ENCODE data around the gene BCL6.

Gene BCL6

DNA sequence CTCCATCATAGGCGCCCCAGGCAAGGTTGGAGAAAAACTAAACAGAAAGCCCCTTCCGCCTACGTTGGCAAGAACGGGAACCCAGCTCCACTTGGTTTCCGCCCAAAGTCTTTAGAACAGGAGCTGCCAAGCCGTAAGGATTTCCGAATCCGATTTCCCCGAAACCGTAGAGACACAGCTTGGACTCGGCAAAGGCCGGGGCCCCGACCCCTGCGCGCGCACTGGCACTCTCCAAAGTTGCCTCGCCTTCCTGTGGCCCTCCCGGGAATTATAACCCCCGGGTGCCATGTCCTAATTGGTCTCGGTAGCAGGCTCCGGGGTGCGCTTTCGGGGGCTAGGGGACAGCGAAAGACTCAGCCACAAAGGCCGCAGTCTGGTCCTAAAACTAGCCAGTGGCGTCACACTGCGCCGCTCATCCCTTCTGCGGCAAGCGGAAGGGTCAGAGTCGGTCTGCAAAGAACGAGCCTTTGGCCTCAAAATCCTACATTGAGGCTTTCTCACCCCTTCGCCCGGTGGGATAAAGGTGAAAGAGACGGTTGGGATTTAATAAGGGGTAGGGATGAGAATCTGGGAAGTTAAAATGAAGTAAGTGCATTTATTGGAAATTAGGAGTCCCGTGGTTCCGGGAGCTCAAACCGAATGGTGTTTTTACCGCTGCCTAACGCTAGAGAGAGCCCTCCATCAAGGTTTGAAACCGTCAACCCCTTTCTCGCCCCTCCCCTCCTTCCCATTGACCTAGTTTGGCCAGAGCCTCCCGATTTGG, 6.8 kb downstream of the BCL6 start:
- Histone ChIP-seq H2AFZ (ENCODE audit: low read length) (no peak overlapping the region), H3F3A (ENCODE audit: insufficient read depth, low read length) (peaks cover 6% of the 10 kb centered on the region; the same call in 1 of the 2 replicates), H3K9ac (ENCODE audit: low read length) (peak overlapping the region; percentile 82), H3K36me3 (ENCODE audit: insufficient read depth, low read length) (peaks cover 98% of the 10 kb centered on the region), H3K27ac (ENCODE audit: low read depth, low read length, poor library complexity, severe bottlenecking) (peak overlapping the region; percentile 93), H3K9me2 (ENCODE audit: low read depth, low read length) (no peaks in the 10 kb centered on the region), H3K27me3 (ENCODE audit: insufficient read depth, low read length) (no peaks in the 10 kb centered on the region), H3K79me2 (ENCODE audit: insufficient read depth, low read length) (peaks cover 94% of the 10 kb centered on the region), H3K4me1 (ENCODE audit: insufficient read depth, low read length, severe bottlenecking) (peaks cover 94% of the 10 kb centered on the region), H3K4me2 (ENCODE audit: low read length) (peak overlapping the region; percentile 83), H4K20me1 (ENCODE audit: insufficient read depth, low read length) (no peaks in the 10 kb centered on the region), H3K4me3 (ENCODE audit: low read depth, low read length, poor library complexity, severe bottlenecking) (peak overlapping the region; percentile 77), H3K9me3 (ENCODE audit: low read length) (no peaks in the 10 kb centered on the region)
- TF ChIP-seq, protein P1, sequence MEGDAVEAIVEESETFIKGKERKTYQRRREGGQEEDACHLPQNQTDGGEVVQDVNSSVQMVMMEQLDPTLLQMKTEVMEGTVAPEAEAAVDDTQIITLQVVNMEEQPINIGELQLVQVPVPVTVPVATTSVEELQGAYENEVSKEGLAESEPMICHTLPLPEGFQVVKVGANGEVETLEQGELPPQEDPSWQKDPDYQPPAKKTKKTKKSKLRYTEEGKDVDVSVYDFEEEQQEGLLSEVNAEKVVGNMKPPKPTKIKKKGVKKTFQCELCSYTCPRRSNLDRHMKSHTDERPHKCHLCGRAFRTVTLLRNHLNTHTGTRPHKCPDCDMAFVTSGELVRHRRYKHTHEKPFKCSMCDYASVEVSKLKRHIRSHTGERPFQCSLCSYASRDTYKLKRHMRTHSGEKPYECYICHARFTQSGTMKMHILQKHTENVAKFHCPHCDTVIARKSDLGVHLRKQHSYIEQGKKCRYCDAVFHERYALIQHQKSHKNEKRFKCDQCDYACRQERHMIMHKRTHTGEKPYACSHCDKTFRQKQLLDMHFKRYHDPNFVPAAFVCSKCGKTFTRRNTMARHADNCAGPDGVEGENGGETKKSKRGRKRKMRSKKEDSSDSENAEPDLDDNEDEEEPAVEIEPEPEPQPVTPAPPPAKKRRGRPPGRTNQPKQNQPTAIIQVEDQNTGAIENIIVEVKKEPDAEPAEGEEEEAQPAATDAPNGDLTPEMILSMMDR (IDR thresholded peaks at IDR 0.05; ENCODE audit: low read length), result peak; percentile 76
- no peak for TF ChIP-seq EZH2 (IDR thresholded peaks at IDR 0.05; ENCODE audit: borderline replicate concordance, low read length)

DNA sequence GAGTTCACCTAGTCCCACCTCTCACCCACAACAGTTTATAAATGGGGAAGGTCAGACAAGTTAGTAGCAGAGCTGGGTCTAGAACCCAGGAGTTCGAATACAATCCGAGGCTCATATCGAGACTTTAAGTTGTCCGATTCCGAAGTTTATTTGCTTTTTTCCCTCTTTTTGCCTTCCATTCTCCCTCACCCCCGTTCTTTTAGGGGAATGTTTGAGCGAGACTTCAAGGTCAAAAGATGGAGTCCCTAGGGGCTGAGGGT, 7.3 kb downstream of the BCL6 start:
- no peaks in the 10 kb centered on the region for H3K27me3 ChIP-seq (ENCODE audit: insufficient read depth, low read length)
- no peak overlapping the region for H2AFZ ChIP-seq (ENCODE audit: low read length)
- peak overlapping the region; percentile 83 for H3K4me2 ChIP-seq (ENCODE audit: low read length)
- H3K36me3 ChIP-seq (ENCODE audit: insufficient read depth, low read length), result peaks cover 98% of the 10 kb centered on the region
- H3K9me2 ChIP-seq (ENCODE audit: low read depth, low read length), result no peaks in the 10 kb centered on the region
- peaks cover 98% of the 10 kb centered on the region for H3K4me1 ChIP-seq (ENCODE audit: insufficient read depth, low read length, severe bottlenecking)
- H3K9me3 ChIP-seq (ENCODE audit: low read length), result no peaks in the 10 kb centered on the region
- H3K27ac ChIP-seq (ENCODE audit: low read depth, low read length, poor library complexity, severe bottlenecking), result peak overlapping the region; percentile 93
- H3K4me3 ChIP-seq (ENCODE audit: low read depth, low read length, poor library complexity, severe bottlenecking), result peak overlapping the region; percentile 77
- H3K79me2 ChIP-seq (ENCODE audit: insufficient read depth, low read length), result peaks cover 89% of the 10 kb centered on the region
- peaks cover 11% of the 10 kb centered on the region for H3F3A ChIP-seq (ENCODE audit: insufficient read depth, low read length)
- H4K20me1 ChIP-seq (ENCODE audit: insufficient read depth, low read length), result no peaks in the 10 kb centered on the region
- no peak for TF ChIP-seq EZH2 (IDR thresholded peaks at IDR 0.05; ENCODE audit: borderline replicate concordance, low read length)
- TF ChIP-seq, protein P1 (IDR thresholded peaks at IDR 0.05; ENCODE audit: low read length), result no peak
- peak overlapping the region; percentile 82 for H3K9ac ChIP-seq (ENCODE audit: low read length)

DNA sequence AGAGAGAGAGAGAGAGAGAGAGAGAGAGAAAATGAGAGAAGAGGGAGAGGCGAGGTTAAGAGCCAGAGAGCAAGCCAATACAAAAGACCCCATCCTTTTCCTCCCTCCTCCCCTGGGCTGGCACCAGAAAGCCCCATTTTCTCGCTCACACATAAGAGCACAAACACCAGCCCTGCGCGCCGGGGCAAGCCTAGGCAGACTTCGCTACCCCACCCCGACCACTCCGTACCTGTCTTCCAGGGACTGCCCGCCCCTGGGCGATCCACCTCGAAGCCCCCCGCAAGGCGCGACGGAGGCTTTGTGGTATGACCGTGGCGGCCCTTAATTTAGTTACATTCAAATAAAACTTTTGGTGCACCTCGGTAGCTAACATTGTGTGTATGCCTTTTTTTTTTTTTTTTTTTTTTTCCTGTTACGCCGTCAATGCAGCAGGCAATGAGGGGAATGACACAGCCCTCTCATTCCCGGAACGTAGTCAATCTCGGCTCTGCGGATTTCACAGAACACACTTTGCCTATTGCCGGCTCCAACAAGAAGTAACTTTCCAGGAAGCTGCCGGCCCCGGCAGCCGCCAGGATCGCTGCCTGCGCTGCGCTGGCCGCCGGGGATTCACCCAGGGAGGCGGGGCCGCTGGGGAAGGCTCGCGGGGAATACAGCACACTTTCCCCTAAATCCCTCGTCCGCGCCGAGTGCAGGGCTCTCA, 7.7 kb downstream of the BCL6 start:
- Histone ChIP-seq H3F3A (ENCODE audit: insufficient read depth, low read length) (peaks cover 13% of the 10 kb centered on the region), H3K4me2 (ENCODE audit: low read length) (peak overlapping the region; percentile 83), H3K9me2 (ENCODE audit: low read depth, low read length) (no peaks in the 10 kb centered on the region), H3K9me3 (ENCODE audit: low read length) (no peaks in the 10 kb centered on the region), H3K9ac (ENCODE audit: low read length) (peak overlapping the region; percentile 82), H4K20me1 (ENCODE audit: insufficient read depth, low read length) (no peaks in the 10 kb centered on the region), H3K27me3 (ENCODE audit: insufficient read depth, low read length) (no peaks in the 10 kb centered on the region), H3K79me2 (ENCODE audit: insufficient read depth, low read length) (peaks cover 84% of the 10 kb centered on the region), H3K4me3 (ENCODE audit: low read depth, low read length, poor library complexity, severe bottlenecking) (peak overlapping the region; percentile 77), H3K27ac (ENCODE audit: low read depth, low read length, poor library complexity, severe bottlenecking) (peak overlapping the region; percentile 93), H3K4me1 (ENCODE audit: insufficient read depth, low read length, severe bottlenecking) (peaks cover 98% of the 10 kb centered on the region), H3K36me3 (ENCODE audit: insufficient read depth, low read length) (peaks cover 98% of the 10 kb centered on the region), H2AFZ (ENCODE audit: low read length) (no peak overlapping the region)
- TF ChIP-seq EZH2 (IDR thresholded peaks at IDR 0.05; ENCODE audit: borderline replicate concordance, low read length), result no peak
- TF ChIP-seq, protein P1 (IDR thresholded peaks at IDR 0.05; ENCODE audit: low read length), result no peak
